HepG2 (cell line): ENCODE results near the gene MRPS25. TPM values are rescaled to one million over a fixed set of nuclear protein-coding genes. Genes with fewer than 3 reads are reported as not detected.
A peak's percentile ranks its signal among the peaks of the same experiment; 100 is the strongest.

ENCODE experiments used
- ATF7 ChIP-seq, 2 experiments: fragments of 450-650 bp in 1 of 2; sonication (generic) in 1 of 2; formaldehyde crosslinking in 1 of 2; IDR thresholded peaks; 2 replicates each; pipeline versions ENCODE4 v1.4.0 to v1.6.1; 2016 to 2020; ENCODE audit warnings: antibody characterized with exemption in 1 of 2, mild to moderate bottlenecking in 1 of 2, missing genetic modification reagents in 1 of 2
- CBX5 ChIP-seq: sonication (generic); formaldehyde crosslinking; IDR thresholded peaks from 2 replicates; pipeline ENCODE4 v1.4.0; 2020; ENCODE audit warnings: missing genetic modification reagents, borderline replicate concordance
- GZF1 ChIP-seq: sonication (generic); formaldehyde crosslinking; IDR thresholded peaks from 2 replicates; pipeline ENCODE4 v1.5.1; 2020; ENCODE audit warnings: mild to moderate bottlenecking, missing genetic modification reagents
- KLF12 ChIP-seq: sonication (generic); formaldehyde crosslinking; IDR thresholded peaks from 2 replicates; pipeline ENCODE4 v1.4.0; 2020; ENCODE audit warnings: missing genetic modification reagents, borderline replicate concordance
- MAFG ChIP-seq: sonication (generic); formaldehyde crosslinking; IDR thresholded peaks from 2 replicates; pipeline ENCODE4 v1.5.1; 2020; ENCODE audit warnings: mild to moderate bottlenecking, missing genetic modification reagents
- NR2F2 ChIP-seq: IDR thresholded peaks from 2 replicates; pipeline ENCODE4 v1.6.1; 2012; ENCODE audit warnings: low read depth, inconsistent platforms, borderline replicate concordance
- RFX3 ChIP-seq: IDR thresholded peaks from 2 replicates; pipeline ENCODE4 v1.6.1; 2016; ENCODE audit warnings: missing biosample characterization, missing genetic modification reagents
- RXRB ChIP-seq: IDR thresholded peaks from 2 replicates; pipeline ENCODE4 v1.6.1; 2016; ENCODE audit warnings: borderline replicate concordance, missing genetic modification reagents, missing compliant biosample characterization
- TAF1 ChIP-seq: sonication (generic); formaldehyde crosslinking; IDR thresholded peaks from 2 replicates; pipeline ENCODE4 v1.4.0; 2020; ENCODE audit warnings: missing genetic modification reagents
- TBX3 ChIP-seq: fragments of 450-650 bp; IDR thresholded peaks from 2 replicates; pipeline ENCODE4 v1.6.1; 2017; ENCODE audit warnings: antibody characterized with exemption, mild to moderate bottlenecking, inconsistent platforms, borderline replicate concordance
- U2AF1 ChIP-seq: fragments of 200-400 bp; formaldehyde crosslinking; optimal IDR thresholded peaks from 2 replicates; pipeline ENCODE3; 2017; ENCODE audit warnings: mild to moderate bottlenecking, low read depth, low read length
- ZFP62 ChIP-seq: sonication (generic); formaldehyde crosslinking; IDR thresholded peaks from 2 replicates; pipeline ENCODE4 v1.4.0; 2020; ENCODE audit warnings: missing genetic modification reagents
- ZFY ChIP-seq: sonication (generic); formaldehyde crosslinking; IDR thresholded peaks from 2 replicates; pipeline ENCODE4 v1.4.0; 2020; ENCODE audit warnings: missing genetic modification reagents
- ZNF256 ChIP-seq: sonication (generic); formaldehyde crosslinking; conservative IDR thresholded peaks from 2 replicates; pipeline ENCODE4 v1.4.0; 2020; ENCODE audit warnings: missing genetic modification reagents
- ZNF619 ChIP-seq: sonication (generic); formaldehyde crosslinking; IDR thresholded peaks from 2 replicates; pipeline ENCODE4 v1.4.0; 2020; ENCODE audit warnings: mild to moderate bottlenecking, missing genetic modification reagents
- ZNF747 ChIP-seq: sonication (generic); formaldehyde crosslinking; IDR thresholded peaks from 2 replicates; pipeline ENCODE4 v1.8.1; 2023; ENCODE audit warnings: missing genetic modification reagents, mild to moderate bottlenecking, borderline replicate concordance
- ZNF777 ChIP-seq: sonication (generic); formaldehyde crosslinking; IDR thresholded peaks from 2 replicates; pipeline ENCODE4 v1.4.0; 2020; ENCODE audit warnings: missing genetic modification reagents
- polyA plus RNA-seq, 8 experiments: library from polyadenylated mRNA; depleted of rRNA in 3 of 8; stranded (reverse) in 7 of 8; unstranded in 1 of 8; fragments of >200 nt; fragmentation: Illumina TruSeq in 4 of 8; extraction: Trizol in 4 of 8; gene quantifications; 2 replicates each; pipeline versions ENCODE4 v1.2.1 to v1.2.3, GENCODE V29; 2011 to 2016; ENCODE audit warnings: low read depth in 4 of 8, missing spikeins in 1 of 8, mixed read lengths in 1 of 8; ENCODE audit not compliant: insufficient read depth in 1 of 8
- total RNA-seq, 5 experiments: library from RNA; depleted of rRNA; stranded (reverse); fragments of >200 nt; fragmentation: Illumina TruSeq; extraction: Trizol; gene quantifications; 2 replicates each; pipeline ENCODE4 v1.2.3, GENCODE V29; 2016; ENCODE audit warnings: low read depth in 1 of 5
- TF ChIP-seq, protein P1 (sequence below): sonication (generic); formaldehyde crosslinking; IDR thresholded peaks from 2 replicates; pipeline ENCODE4 v1.4.0; 2020; ENCODE audit warnings: missing genetic modification reagents
- TF ChIP-seq, protein P2 (sequence below): sonication (generic); formaldehyde crosslinking; IDR thresholded peaks from 2 replicates; pipeline ENCODE4; 2020; ENCODE audit warnings: missing genetic modification reagents, mild to moderate bottlenecking, borderline replicate concordance
- TF ChIP-seq, protein P3 (sequence below): sonication (generic); formaldehyde crosslinking; IDR thresholded peaks from 2 replicates; pipeline ENCODE4 v1.9.0; 2021; ENCODE audit warnings: missing genetic modification reagents, borderline replicate concordance
- TF ChIP-seq, protein P4 (sequence below): sonication (generic); formaldehyde crosslinking; IDR thresholded peaks from 2 replicates; pipeline ENCODE4 v1.8.0; 2022; ENCODE audit warnings: missing genetic modification reagents, mild to moderate bottlenecking, borderline replicate concordance

MRPS25 gene
- total and polyA plus RNA-seq, 2 of the 13 experiments (the other 11 are each of a cell fraction or from before 2014, with no cell fraction given) = 60.1 to 74.3 TPM

DNA sequence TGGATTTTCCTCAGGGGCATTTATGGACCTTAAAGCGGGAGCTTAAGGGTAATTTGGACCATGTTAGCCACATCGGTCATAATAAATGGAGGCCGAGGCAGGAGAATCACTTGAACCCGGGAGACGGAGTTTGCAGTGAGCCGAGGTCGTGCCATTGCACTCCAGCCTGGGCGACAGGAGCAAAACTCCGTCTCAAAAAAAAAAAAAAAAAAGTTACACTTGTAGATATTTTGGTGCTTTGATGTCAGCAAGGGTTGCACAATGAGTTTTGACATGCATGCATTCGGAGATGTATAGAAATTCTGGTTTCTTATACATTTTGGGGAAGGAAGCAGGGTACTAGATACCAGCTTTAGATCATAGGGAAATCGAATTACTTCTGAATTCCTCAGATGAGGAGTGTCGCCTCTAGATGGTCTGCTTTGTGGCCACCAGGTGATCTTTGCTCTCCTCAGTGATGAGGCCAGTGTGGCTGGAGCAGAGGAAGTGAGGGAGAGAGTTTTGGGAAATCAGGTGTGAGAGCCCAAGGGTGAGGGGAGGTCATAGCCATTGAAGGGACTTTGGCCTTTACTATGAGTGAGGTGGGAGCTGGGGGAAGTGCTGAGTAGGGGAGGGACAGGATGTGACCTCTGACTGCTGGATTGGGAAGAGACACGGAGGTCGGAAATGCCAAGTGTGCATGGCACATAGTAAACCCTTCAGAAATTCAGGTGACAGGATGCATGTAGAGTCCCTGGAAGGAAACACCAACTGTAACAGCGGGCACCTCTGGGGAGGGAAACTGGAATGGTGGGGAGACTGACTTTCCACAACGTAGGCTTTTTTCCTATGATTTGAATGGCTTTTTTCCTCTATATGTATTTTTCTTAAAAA lies 42.2 kb upstream of the MRPS25 start (continued):
- no peak for TF ChIP-seq GZF1 (CRISPR knock-in tag)
- no peak for TF ChIP-seq ZNF256 (CRISPR knock-in tag)
- TF ChIP-seq TBX3 = 0 out of 2 replicates have a peak, but pooled peaks have one; percentile 34
- TF ChIP-seq ZNF619 (CRISPR knock-in tag) = 0 out of 2 replicates have a peak, but pooled peaks have one; percentile 40
- peak; percentile 96 for TF ChIP-seq RXRB (CRISPR knock-in tag)
- TF ChIP-seq, protein P1, sequence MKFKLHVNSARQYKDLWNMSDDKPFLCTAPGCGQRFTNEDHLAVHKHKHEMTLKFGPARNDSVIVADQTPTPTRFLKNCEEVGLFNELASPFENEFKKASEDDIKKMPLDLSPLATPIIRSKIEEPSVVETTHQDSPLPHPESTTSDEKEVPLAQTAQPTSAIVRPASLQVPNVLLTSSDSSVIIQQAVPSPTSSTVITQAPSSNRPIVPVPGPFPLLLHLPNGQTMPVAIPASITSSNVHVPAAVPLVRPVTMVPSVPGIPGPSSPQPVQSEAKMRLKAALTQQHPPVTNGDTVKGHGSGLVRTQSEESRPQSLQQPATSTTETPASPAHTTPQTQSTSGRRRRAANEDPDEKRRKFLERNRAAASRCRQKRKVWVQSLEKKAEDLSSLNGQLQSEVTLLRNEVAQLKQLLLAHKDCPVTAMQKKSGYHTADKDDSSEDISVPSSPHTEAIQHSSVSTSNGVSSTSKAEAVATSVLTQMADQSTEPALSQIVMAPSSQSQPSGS = peak; percentile 21; the same call in 1 of the 2 replicates
- no peak for TF ChIP-seq MAFG (CRISPR knock-in tag)
- 0 out of 2 replicates have a peak, but pooled peaks have one; percentile 23 for TF ChIP-seq TAF1 (CRISPR knock-in tag)
- TF ChIP-seq ATF7 (IDR thresholded peaks at IDR 0.05) = no peak
- no peak for TF ChIP-seq ATF7 (CRISPR knock-in tag; IDR thresholded peaks at IDR 0.05)
- no peak for TF ChIP-seq ZNF747 (CRISPR knock-in tag)
- no peak for TF ChIP-seq RFX3
- TF ChIP-seq ZNF777 (CRISPR knock-in tag) = no peak
- TF ChIP-seq ZFY (CRISPR knock-in tag) = no peak; the same call in 1 of the 2 replicates
- TF ChIP-seq KLF12 (CRISPR knock-in tag) = peak; percentile 54; the same call in 1 of the 2 replicates
- TF ChIP-seq, protein P2, sequence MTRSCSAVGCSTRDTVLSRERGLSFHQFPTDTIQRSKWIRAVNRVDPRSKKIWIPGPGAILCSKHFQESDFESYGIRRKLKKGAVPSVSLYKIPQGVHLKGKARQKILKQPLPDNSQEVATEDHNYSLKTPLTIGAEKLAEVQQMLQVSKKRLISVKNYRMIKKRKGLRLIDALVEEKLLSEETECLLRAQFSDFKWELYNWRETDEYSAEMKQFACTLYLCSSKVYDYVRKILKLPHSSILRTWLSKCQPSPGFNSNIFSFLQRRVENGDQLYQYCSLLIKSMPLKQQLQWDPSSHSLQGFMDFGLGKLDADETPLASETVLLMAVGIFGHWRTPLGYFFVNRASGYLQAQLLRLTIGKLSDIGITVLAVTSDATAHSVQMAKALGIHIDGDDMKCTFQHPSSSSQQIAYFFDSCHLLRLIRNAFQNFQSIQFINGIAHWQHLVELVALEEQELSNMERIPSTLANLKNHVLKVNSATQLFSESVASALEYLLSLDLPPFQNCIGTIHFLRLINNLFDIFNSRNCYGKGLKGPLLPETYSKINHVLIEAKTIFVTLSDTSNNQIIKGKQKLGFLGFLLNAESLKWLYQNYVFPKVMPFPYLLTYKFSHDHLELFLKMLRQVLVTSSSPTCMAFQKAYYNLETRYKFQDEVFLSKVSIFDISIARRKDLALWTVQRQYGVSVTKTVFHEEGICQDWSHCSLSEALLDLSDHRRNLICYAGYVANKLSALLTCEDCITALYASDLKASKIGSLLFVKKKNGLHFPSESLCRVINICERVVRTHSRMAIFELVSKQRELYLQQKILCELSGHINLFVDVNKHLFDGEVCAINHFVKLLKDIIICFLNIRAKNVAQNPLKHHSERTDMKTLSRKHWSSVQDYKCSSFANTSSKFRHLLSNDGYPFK (CRISPR knock-in tag) = no peak
- TF ChIP-seq NR2F2 = peak; percentile 89
- TF ChIP-seq CBX5 = no peak
- TF ChIP-seq ZFP62 = no peak
- TF ChIP-seq, protein P3, sequence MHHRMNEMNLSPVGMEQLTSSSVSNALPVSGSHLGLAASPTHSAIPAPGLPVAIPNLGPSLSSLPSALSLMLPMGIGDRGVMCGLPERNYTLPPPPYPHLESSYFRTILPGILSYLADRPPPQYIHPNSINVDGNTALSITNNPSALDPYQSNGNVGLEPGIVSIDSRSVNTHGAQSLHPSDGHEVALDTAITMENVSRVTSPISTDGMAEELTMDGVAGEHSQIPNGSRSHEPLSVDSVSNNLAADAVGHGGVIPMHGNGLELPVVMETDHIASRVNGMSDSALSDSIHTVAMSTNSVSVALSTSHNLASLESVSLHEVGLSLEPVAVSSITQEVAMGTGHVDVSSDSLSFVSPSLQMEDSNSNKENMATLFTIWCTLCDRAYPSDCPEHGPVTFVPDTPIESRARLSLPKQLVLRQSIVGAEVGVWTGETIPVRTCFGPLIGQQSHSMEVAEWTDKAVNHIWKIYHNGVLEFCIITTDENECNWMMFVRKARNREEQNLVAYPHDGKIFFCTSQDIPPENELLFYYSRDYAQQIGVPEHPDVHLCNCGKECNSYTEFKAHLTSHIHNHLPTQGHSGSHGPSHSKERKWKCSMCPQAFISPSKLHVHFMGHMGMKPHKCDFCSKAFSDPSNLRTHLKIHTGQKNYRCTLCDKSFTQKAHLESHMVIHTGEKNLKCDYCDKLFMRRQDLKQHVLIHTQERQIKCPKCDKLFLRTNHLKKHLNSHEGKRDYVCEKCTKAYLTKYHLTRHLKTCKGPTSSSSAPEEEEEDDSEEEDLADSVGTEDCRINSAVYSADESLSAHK (CRISPR knock-in tag) = no peak
- TF ChIP-seq U2AF1 = no peak
- TF ChIP-seq, protein P4, sequence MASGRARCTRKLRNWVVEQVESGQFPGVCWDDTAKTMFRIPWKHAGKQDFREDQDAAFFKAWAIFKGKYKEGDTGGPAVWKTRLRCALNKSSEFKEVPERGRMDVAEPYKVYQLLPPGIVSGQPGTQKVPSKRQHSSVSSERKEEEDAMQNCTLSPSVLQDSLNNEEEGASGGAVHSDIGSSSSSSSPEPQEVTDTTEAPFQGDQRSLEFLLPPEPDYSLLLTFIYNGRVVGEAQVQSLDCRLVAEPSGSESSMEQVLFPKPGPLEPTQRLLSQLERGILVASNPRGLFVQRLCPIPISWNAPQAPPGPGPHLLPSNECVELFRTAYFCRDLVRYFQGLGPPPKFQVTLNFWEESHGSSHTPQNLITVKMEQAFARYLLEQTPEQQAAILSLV (CRISPR knock-in tag) = no peak
